ENCODE measurements around the gene AIRE.

The AIRE gene

GRCh38 chr21:44253832-44254710, 31.6 kb upstream of the AIRE start:
- Histone ChIP-seq H3K27ac (ENCODE audit: low read depth, low read length) (no peak overlapping the region), H3K27me3 (ENCODE audit: low read length) (no peaks in the 10 kb centered on the region), H3K4me2 (ENCODE audit: low read depth, low read length, poor library complexity, severe bottlenecking) (no peak overlapping the region), H3K9me3 (ENCODE audit: insufficient read depth, low read length) (no peaks in the 10 kb centered on the region), H3F3A (ENCODE audit: insufficient read depth) (no peaks in the 10 kb centered on the region), H2AFZ (ENCODE audit: low read depth, low read length, severe bottlenecking) (no peak overlapping the region), H4K20me1 (ENCODE audit: low read depth, low read length) (no peaks in the 10 kb centered on the region), H3K9ac (ENCODE audit: low read length) (no peak overlapping the region), H3K9me2 (replicated peaks; ENCODE audit: insufficient read depth, low read length) (no peaks in the 10 kb centered on the region), H3K36me3 (ENCODE audit: low read length) (no peaks in the 10 kb centered on the region), H3K79me2 (ENCODE audit: insufficient read depth, low read length) (no peaks in the 10 kb centered on the region), H3K4me3 (ENCODE audit: insufficient read depth, low read length, poor library complexity, severe bottlenecking) (no peak overlapping the region)
- no peak for TF ChIP-seq CTCF (IDR thresholded peaks at IDR 0.05; ENCODE audit: insufficient read depth, low read length, poor library complexity, severe bottlenecking)
- TF ChIP-seq EZH2phosphoT487 (conservative IDR thresholded peaks at IDR 0.05; ENCODE audit: low read length): no peak

- H3K27me3 ChIP-seq (ENCODE audit: low read length): no peaks in the 10 kb centered on the region
Observed at GRCh38 chr21:44255511-44255981, 30.1 kb upstream of the AIRE start.

GRCh38 chr21:44258056-44258725, 27.5 kb upstream of the AIRE start:
- H3F3A ChIP-seq (ENCODE audit: insufficient read depth): no peaks in the 10 kb centered on the region
- H3K9me3 ChIP-seq (ENCODE audit: insufficient read depth, low read length): no peaks in the 10 kb centered on the region
- H3K27ac ChIP-seq (ENCODE audit: low read depth, low read length): no peak overlapping the region
- no peaks in the 10 kb centered on the region for H3K27me3 ChIP-seq (ENCODE audit: low read length)
- no peak overlapping the region for H3K9ac ChIP-seq (ENCODE audit: low read length)
- TF ChIP-seq CTCF (IDR thresholded peaks at IDR 0.05; ENCODE audit: insufficient read depth, low read length, poor library complexity, severe bottlenecking) (no peak), EZH2phosphoT487 (conservative IDR thresholded peaks at IDR 0.05; ENCODE audit: low read length) (no peak)
- H3K4me3 ChIP-seq (ENCODE audit: insufficient read depth, low read length, poor library complexity, severe bottlenecking): no peak overlapping the region
- no peaks in the 10 kb centered on the region for H4K20me1 ChIP-seq (ENCODE audit: low read depth, low read length)
- no peaks in the 10 kb centered on the region for H3K9me2 ChIP-seq (replicated peaks; ENCODE audit: insufficient read depth, low read length)
- no peak overlapping the region for H2AFZ ChIP-seq (ENCODE audit: low read depth, low read length, severe bottlenecking)
- no peaks in the 10 kb centered on the region for H3K79me2 ChIP-seq (ENCODE audit: insufficient read depth, low read length)
- H3K36me3 ChIP-seq (ENCODE audit: low read length): no peaks in the 10 kb centered on the region
- H3K4me2 ChIP-seq (ENCODE audit: low read depth, low read length, poor library complexity, severe bottlenecking): no peak overlapping the region

More at GRCh38 chr21:44255511-44255981, 30.1 kb upstream of the AIRE start:
- no peak overlapping the region for H3K9ac ChIP-seq (ENCODE audit: low read length)
- H3K4me3 ChIP-seq (ENCODE audit: insufficient read depth, low read length, poor library complexity, severe bottlenecking): no peak overlapping the region
- H3F3A ChIP-seq (ENCODE audit: insufficient read depth): no peaks in the 10 kb centered on the region
- no peak overlapping the region for H2AFZ ChIP-seq (ENCODE audit: low read depth, low read length, severe bottlenecking)
- no peak overlapping the region for H3K27ac ChIP-seq (ENCODE audit: low read depth, low read length)
- H3K79me2 ChIP-seq (ENCODE audit: insufficient read depth, low read length): no peaks in the 10 kb centered on the region
- no peak overlapping the region for H3K4me2 ChIP-seq (ENCODE audit: low read depth, low read length, poor library complexity, severe bottlenecking)
- no peaks in the 10 kb centered on the region for H4K20me1 ChIP-seq (ENCODE audit: low read depth, low read length)
- H3K36me3 ChIP-seq (ENCODE audit: low read length): no peaks in the 10 kb centered on the region
- TF ChIP-seq CTCF (IDR thresholded peaks at IDR 0.05; ENCODE audit: insufficient read depth, low read length, poor library complexity, severe bottlenecking) (no peak), EZH2phosphoT487 (conservative IDR thresholded peaks at IDR 0.05; ENCODE audit: low read length) (no peak)
- H3K9me3 ChIP-seq (ENCODE audit: insufficient read depth, low read length): no peaks in the 10 kb centered on the region
- no peaks in the 10 kb centered on the region for H3K9me2 ChIP-seq (replicated peaks; ENCODE audit: insufficient read depth, low read length)

All from SU-DHL-6 (cell line).